HepG2 (cell line): ENCODE measurements around the gene IMPG2.

Experiments used
- DMTF1 ChIP-seq: sonication (generic); formaldehyde crosslinking; IDR thresholded peaks from 2 replicates; pipeline ENCODE4 v1.4.0; 2020; ENCODE audit warnings: mild to moderate bottlenecking, missing genetic modification reagents
- HDAC2 ChIP-seq: sonication (generic); formaldehyde crosslinking; IDR thresholded peaks from 2 replicates; pipeline ENCODE4 v1.4.0; 2020; ENCODE audit warnings: missing genetic modification reagents
- RAD21 ChIP-seq: fragments of 450-650 bp; formaldehyde crosslinking; IDR thresholded peaks from 2 replicates; pipeline ENCODE4 v1.5.0; 2020; ENCODE audit warnings: mild to moderate bottlenecking
- USF2 ChIP-seq, 2 experiments: sonication (generic) in 1 of 2; formaldehyde crosslinking in 1 of 2; IDR thresholded peaks; 2 replicates each; pipeline versions ENCODE4 v1.5.1 to v1.6.1; 2011 to 2020; ENCODE audit warnings: borderline replicate concordance in 1 of 2, low read depth in 1 of 2, low read length in 1 of 2, mild to moderate bottlenecking in 1 of 2, missing genetic modification reagents in 1 of 2, moderate library complexity in 1 of 2
- ZNF253 ChIP-seq: sonication (generic); formaldehyde crosslinking; IDR thresholded peaks from 2 replicates; pipeline ENCODE4 v1.8.0; 2022; ENCODE audit warnings: mild to moderate bottlenecking, missing genetic modification reagents, borderline replicate concordance
- ZNF567 ChIP-seq: sonication (generic); formaldehyde crosslinking; IDR thresholded peaks from 2 replicates; pipeline ENCODE4 v1.8.1; 2023; ENCODE audit warnings: mild to moderate bottlenecking, missing genetic modification reagents, borderline replicate concordance

GRCh38 chr3:101184111-101184510 lies 136.3 kb downstream of the IMPG2 start:
- no peak for TF ChIP-seq HDAC2 (CRISPR knock-in tag)
- no peak for TF ChIP-seq USF2 (IDR thresholded peaks at IDR 0.05; ENCODE audit: low read depth, low read length)
- TF ChIP-seq USF2 (CRISPR knock-in tag; IDR thresholded peaks at IDR 0.05; ENCODE audit: borderline replicate concordance) = no peak
- TF ChIP-seq DMTF1 (CRISPR knock-in tag) = no peak
- TF ChIP-seq RAD21 (CRISPR knock-in tag) = no peak
- TF ChIP-seq ZNF567 (CRISPR knock-in tag) = no peak
- no peak for TF ChIP-seq ZNF253
